Mammary epithelial cell (primary cell): Measurements from ENCODE around the gene MMP11.

Experiments
- CTCF ChIP-seq, 2 donors: IDR thresholded peaks in 1 of 2; conservative IDR thresholded peaks in 1 of 2; 2 replicates each; pipeline ENCODE4 v1.5.1; 2011 to 2012; ENCODE audit warnings: inconsistent platforms in 2 of 2, low read length in 2 of 2, mild to moderate bottlenecking in 2 of 2, control low read depth in 1 of 2, low read depth in 1 of 2; ENCODE audit not compliant: insufficient read depth in 1 of 2; ENCODE audit errors: extremely low read depth in 1 of 2
- EZH2 ChIP-seq: IDR thresholded peaks from 2 replicates; pipeline ENCODE4 v1.6.1; 2012; ENCODE audit warnings: low read length, inconsistent platforms, borderline replicate concordance

GRCh38 chr22:23755711-23756110 lies 16.9 kb upstream of the MMP11 start:
- TF ChIP-seq CTCF (conservative IDR thresholded peaks at IDR 0.05 in 1 of 2, IDR thresholded peaks at IDR 0.05 in 1 of 2; ENCODE audit: extremely low read depth in 1 of 2, insufficient read depth in 1 of 2, low read depth in 1 of 2, low read length in 2 of 2) = no peak
- no peak for TF ChIP-seq EZH2
